ENCODE measurements around the gene POU2F1.

The POU2F1 gene

DNA sequence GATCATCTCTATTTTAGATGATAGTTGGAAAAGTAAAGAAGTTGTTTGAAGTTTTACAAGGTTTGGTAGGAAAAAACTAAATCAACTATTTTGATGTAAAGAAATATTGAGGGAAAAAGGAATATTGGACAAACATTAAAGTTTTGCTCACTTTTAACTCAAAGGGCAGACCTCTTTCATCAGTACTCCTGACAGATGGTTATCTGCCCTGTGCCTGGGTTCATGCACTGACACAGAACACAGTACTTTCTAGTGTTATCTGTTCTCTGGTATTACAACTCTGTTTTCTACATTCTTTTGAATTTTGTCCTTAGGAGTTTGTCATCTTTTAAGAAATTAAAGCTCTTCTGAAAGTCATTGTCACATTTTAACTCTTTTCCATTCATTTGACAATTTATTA, 118.7 kb downstream of the POU2F1 start:
- H4K20me1 ChIP-seq (ENCODE audit: low read depth, low read length): no peaks in the 10 kb centered on the region

DNA sequence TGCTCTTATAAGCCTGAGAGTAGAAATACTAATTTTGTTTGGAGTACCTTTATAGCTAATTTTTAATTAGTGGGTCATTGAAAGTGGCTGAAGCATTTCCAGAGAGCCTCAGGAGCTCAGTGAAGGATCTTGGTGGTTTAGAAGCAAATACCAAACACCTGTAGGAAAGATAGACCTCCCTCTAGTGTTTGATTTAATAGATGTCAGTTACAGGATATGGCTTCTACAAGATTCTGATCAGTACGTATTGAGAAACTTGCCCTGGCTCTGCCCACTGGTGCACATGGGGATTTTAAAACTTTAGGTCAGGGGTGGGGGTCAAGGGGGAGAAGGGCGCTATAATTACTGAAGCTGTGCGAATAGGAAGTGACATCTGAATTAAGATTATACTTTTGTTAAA, 122.2 kb downstream of the POU2F1 start:
- H3K4me2 ChIP-seq (ENCODE audit: low read depth, low read length, poor library complexity, severe bottlenecking): peak overlapping the region; percentile 17
- peaks cover 8% of the 10 kb centered on the region; the same call in 1 of the 2 replicates for H3F3A ChIP-seq (ENCODE audit: insufficient read depth)
- H4K20me1 ChIP-seq (ENCODE audit: low read depth, low read length): no peaks in the 10 kb centered on the region
- TF ChIP-seq EZH2phosphoT487 (conservative IDR thresholded peaks at IDR 0.05; ENCODE audit: low read length): no peak
- TF ChIP-seq, protein P1, sequence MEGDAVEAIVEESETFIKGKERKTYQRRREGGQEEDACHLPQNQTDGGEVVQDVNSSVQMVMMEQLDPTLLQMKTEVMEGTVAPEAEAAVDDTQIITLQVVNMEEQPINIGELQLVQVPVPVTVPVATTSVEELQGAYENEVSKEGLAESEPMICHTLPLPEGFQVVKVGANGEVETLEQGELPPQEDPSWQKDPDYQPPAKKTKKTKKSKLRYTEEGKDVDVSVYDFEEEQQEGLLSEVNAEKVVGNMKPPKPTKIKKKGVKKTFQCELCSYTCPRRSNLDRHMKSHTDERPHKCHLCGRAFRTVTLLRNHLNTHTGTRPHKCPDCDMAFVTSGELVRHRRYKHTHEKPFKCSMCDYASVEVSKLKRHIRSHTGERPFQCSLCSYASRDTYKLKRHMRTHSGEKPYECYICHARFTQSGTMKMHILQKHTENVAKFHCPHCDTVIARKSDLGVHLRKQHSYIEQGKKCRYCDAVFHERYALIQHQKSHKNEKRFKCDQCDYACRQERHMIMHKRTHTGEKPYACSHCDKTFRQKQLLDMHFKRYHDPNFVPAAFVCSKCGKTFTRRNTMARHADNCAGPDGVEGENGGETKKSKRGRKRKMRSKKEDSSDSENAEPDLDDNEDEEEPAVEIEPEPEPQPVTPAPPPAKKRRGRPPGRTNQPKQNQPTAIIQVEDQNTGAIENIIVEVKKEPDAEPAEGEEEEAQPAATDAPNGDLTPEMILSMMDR (IDR thresholded peaks at IDR 0.05; ENCODE audit: insufficient read depth, low read length, poor library complexity, severe bottlenecking): peak; percentile 45
- H3K9me2 ChIP-seq (replicated peaks; ENCODE audit: insufficient read depth, low read length): no peaks in the 10 kb centered on the region
- no peak overlapping the region for H2AFZ ChIP-seq (ENCODE audit: low read depth, low read length, severe bottlenecking)
- no peaks in the 10 kb centered on the region for H3K9me3 ChIP-seq (ENCODE audit: insufficient read depth, low read length)
- peaks cover 91% of the 10 kb centered on the region for H3K79me2 ChIP-seq (ENCODE audit: insufficient read depth, low read length)
- H3K27ac ChIP-seq (ENCODE audit: low read depth, low read length): no peak overlapping the region
- peaks cover 11% of the 10 kb centered on the region for H3K36me3 ChIP-seq (ENCODE audit: low read length)
- no peak overlapping the region for H3K9ac ChIP-seq (ENCODE audit: low read length)
- H3K4me3 ChIP-seq (ENCODE audit: insufficient read depth, low read length, poor library complexity, severe bottlenecking): no peak overlapping the region
- H3K27me3 ChIP-seq (ENCODE audit: low read length): no peaks in the 10 kb centered on the region

More for the DNA sequence above, 118.7 kb downstream of the POU2F1 start:
- Histone ChIP-seq H3K4me2 (ENCODE audit: low read depth, low read length, poor library complexity, severe bottlenecking) (no peak overlapping the region), H3K9me3 (ENCODE audit: insufficient read depth, low read length) (no peaks in the 10 kb centered on the region), H3K79me2 (ENCODE audit: insufficient read depth, low read length) (peaks cover 89% of the 10 kb centered on the region), H3K4me3 (ENCODE audit: insufficient read depth, low read length, poor library complexity, severe bottlenecking) (no peak overlapping the region), H3K27me3 (ENCODE audit: low read length) (no peaks in the 10 kb centered on the region), H3K9me2 (replicated peaks; ENCODE audit: insufficient read depth, low read length) (no peaks in the 10 kb centered on the region), H2AFZ (ENCODE audit: low read depth, low read length, severe bottlenecking) (no peak overlapping the region), H3F3A (ENCODE audit: insufficient read depth) (peaks cover 13% of the 10 kb centered on the region), H3K36me3 (ENCODE audit: low read length) (peaks cover 14% of the 10 kb centered on the region), H3K27ac (ENCODE audit: low read depth, low read length) (peak overlapping the region; percentile 12; the same call in 1 of the 2 replicates), H3K9ac (ENCODE audit: low read length) (no peak overlapping the region)
- TF ChIP-seq, protein P1 (IDR thresholded peaks at IDR 0.05; ENCODE audit: insufficient read depth, low read length, poor library complexity, severe bottlenecking): no peak
- no peak for TF ChIP-seq EZH2phosphoT487 (conservative IDR thresholded peaks at IDR 0.05; ENCODE audit: low read length)

DNA sequence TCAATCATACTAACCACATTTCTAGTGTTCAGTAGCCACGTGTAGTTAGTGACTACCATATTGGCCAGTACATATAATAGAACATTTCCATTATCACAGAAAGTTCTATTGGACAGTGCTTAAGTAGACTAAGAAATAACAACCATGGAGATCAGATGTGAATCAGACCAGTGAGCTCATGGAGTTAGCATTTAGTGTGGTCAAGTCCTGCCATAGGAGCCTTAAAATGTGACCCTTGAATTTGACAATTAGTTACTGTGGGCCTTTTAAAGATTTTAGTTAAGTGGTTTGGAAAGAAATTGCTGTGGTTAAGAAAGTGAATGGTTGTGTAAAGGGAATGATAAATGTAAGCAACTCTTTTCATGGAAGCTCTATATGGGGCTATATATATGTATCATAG, 123.4 kb downstream of the POU2F1 start:
- Histone ChIP-seq H4K20me1 (ENCODE audit: low read depth, low read length) (no peaks in the 10 kb centered on the region), H3F3A (ENCODE audit: insufficient read depth) (peaks cover 6% of the 10 kb centered on the region; the same call in 1 of the 2 replicates), H3K27me3 (ENCODE audit: low read length) (no peaks in the 10 kb centered on the region), H3K36me3 (ENCODE audit: low read length) (peaks cover 2% of the 10 kb centered on the region; the same call in 1 of the 2 replicates), H2AFZ (ENCODE audit: low read depth, low read length, severe bottlenecking) (no peak overlapping the region), H3K9me2 (replicated peaks; ENCODE audit: insufficient read depth, low read length) (no peaks in the 10 kb centered on the region), H3K4me3 (ENCODE audit: insufficient read depth, low read length, poor library complexity, severe bottlenecking) (no peak overlapping the region), H3K4me2 (ENCODE audit: low read depth, low read length, poor library complexity, severe bottlenecking) (no peak overlapping the region), H3K79me2 (ENCODE audit: insufficient read depth, low read length) (peaks cover 91% of the 10 kb centered on the region), H3K9me3 (ENCODE audit: insufficient read depth, low read length) (no peaks in the 10 kb centered on the region), H3K27ac (ENCODE audit: low read depth, low read length) (no peak overlapping the region), H3K9ac (ENCODE audit: low read length) (no peak overlapping the region)
- TF ChIP-seq, protein P1 (IDR thresholded peaks at IDR 0.05; ENCODE audit: insufficient read depth, low read length, poor library complexity, severe bottlenecking): no peak
- TF ChIP-seq EZH2phosphoT487 (conservative IDR thresholded peaks at IDR 0.05; ENCODE audit: low read length): no peak

Data from SU-DHL-6 (cell line).